H9 (cell line): ENCODE data around the gene TNFSF10. TPM values are rescaled to one million over a fixed set of nuclear protein-coding genes. Genes with fewer than 3 reads are reported as not detected.

ENCODE experiments used
- DNase-seq: peaks from one replicate; pipeline ENCODE4 v3.0.0-alpha.2; 2017
- H2AFZ ChIP-seq: one replicate; pipeline ENCODE4 v1.6.1; 2013; ENCODE audit warnings: mild to moderate bottlenecking, low read length, control low read depth, moderate library complexity
- H2AK5ac ChIP-seq: 2 replicates; pipeline ENCODE4 v1.6.1; 2013; ENCODE audit warnings: low read length, control low read depth, mixed read lengths; ENCODE audit not compliant: insufficient read length
- H2BK120ac ChIP-seq: one replicate; pipeline ENCODE4 v1.6.1; 2013; ENCODE audit warnings: low read depth, mild to moderate bottlenecking, low read length, control low read depth, inconsistent platforms; ENCODE audit not compliant: poor library complexity, severe bottlenecking
- H2BK12ac ChIP-seq: 2 replicates; pipeline ENCODE4 v1.6.1; 2013; ENCODE audit warnings: low read length, control low read depth, mixed read lengths, low read depth; ENCODE audit not compliant: insufficient read length
- H2BK15ac ChIP-seq: 2 replicates; pipeline ENCODE4 v1.6.1; 2013; ENCODE audit warnings: low read depth, low read length, control low read depth
- H2BK20ac ChIP-seq: one replicate; pipeline ENCODE4 v1.6.1; 2013; ENCODE audit warnings: low read depth, mild to moderate bottlenecking, low read length, control low read depth, inconsistent platforms; ENCODE audit not compliant: poor library complexity, severe bottlenecking
- H2BK5ac ChIP-seq: 2 replicates; pipeline ENCODE4 v1.6.1; 2013; ENCODE audit warnings: low read length, control low read depth, mixed read lengths; ENCODE audit not compliant: insufficient read length
- H3K14ac ChIP-seq: 2 replicates; pipeline ENCODE4 v1.6.1; 2013; ENCODE audit warnings: low read length, control low read depth; ENCODE audit not compliant: insufficient read depth
- H3K18ac ChIP-seq: 2 replicates; pipeline ENCODE4 v1.6.1; 2013; ENCODE audit warnings: low read depth, mild to moderate bottlenecking, mixed read lengths, low read length, control low read depth; ENCODE audit not compliant: insufficient read length
- H3K23ac ChIP-seq: 2 replicates; pipeline ENCODE4 v1.6.1; 2013; ENCODE audit warnings: low read length, control low read depth, mixed read lengths, low read depth; ENCODE audit not compliant: insufficient read length
- H3K23me2 ChIP-seq: 2 replicates; pipeline ENCODE4 v1.6.1; 2013; ENCODE audit warnings: low read depth, mild to moderate bottlenecking, mixed read lengths, low read length, control low read depth; ENCODE audit not compliant: insufficient read length, poor library complexity, severe bottlenecking
- H3K27ac ChIP-seq: 2 replicates; pipeline ENCODE4 v1.5.1; 2013; ENCODE audit warnings: low read length, control low read depth, mixed read lengths, low read depth; ENCODE audit not compliant: insufficient read length
- H3K27me3 ChIP-seq: 2 replicates; pipeline ENCODE4 v1.6.1; 2013; ENCODE audit warnings: low read length, control low read depth, inconsistent platforms; ENCODE audit not compliant: insufficient read depth
- H3K4ac ChIP-seq: 2 replicates; pipeline ENCODE4 v1.6.1; 2013; ENCODE audit warnings: low read depth, mild to moderate bottlenecking, control low read depth, inconsistent platforms, low read length, moderate library complexity
- H3K4me1 ChIP-seq: 2 replicates; pipeline ENCODE4 v1.6.1; 2013; ENCODE audit warnings: low read length, control low read depth, inconsistent platforms; ENCODE audit not compliant: insufficient read depth
- H3K4me2 ChIP-seq: 2 replicates; pipeline ENCODE4 v1.6.1; 2013; ENCODE audit warnings: low read length, control low read depth, mixed read lengths; ENCODE audit not compliant: insufficient read length, insufficient read depth
- H3K56ac ChIP-seq: 2 replicates; pipeline ENCODE4 v1.6.1; 2013; ENCODE audit warnings: low read depth, mild to moderate bottlenecking, mixed read lengths, low read length, control low read depth; ENCODE audit not compliant: insufficient read length
- H3K79me1 ChIP-seq: 2 replicates; pipeline ENCODE4 v1.6.1; 2013; ENCODE audit warnings: low read depth, mild to moderate bottlenecking, moderate library complexity, low read length, control low read depth, inconsistent platforms; ENCODE audit not compliant: insufficient read depth, poor library complexity, severe bottlenecking
- H3K79me2 ChIP-seq: 2 replicates; pipeline ENCODE4 v1.6.1; 2013; ENCODE audit warnings: low read length, control low read depth, inconsistent platforms; ENCODE audit not compliant: insufficient read depth
- H3K9ac ChIP-seq: 2 replicates; pipeline ENCODE4 v1.6.1; 2013; ENCODE audit warnings: low read length, control low read depth, mixed read lengths; ENCODE audit not compliant: insufficient read length; ENCODE audit errors: extremely low read depth
- H3K9me3 ChIP-seq: one replicate; pipeline ENCODE4 v1.6.1; 2013; ENCODE audit warnings: low read depth, low read length, inconsistent platforms; ENCODE audit not compliant: control insufficient read depth
- H3T11ph ChIP-seq: one replicate; pipeline ENCODE4 v1.6.1; 2013; ENCODE audit warnings: mild to moderate bottlenecking, low read length, control low read depth, inconsistent platforms
- H4K20me1 ChIP-seq: one replicate; pipeline ENCODE4 v1.6.1; 2013; ENCODE audit not compliant: control insufficient read depth, insufficient read length, insufficient read depth
- H4K5ac ChIP-seq: 2 replicates; pipeline ENCODE4 v1.6.1; 2013; ENCODE audit warnings: low read depth, mild to moderate bottlenecking, mixed read lengths, low read length, control low read depth; ENCODE audit not compliant: insufficient read length
- H4K8ac ChIP-seq: replicated peaks from 2 replicates; pipeline ENCODE4 v1.6.1; 2013; ENCODE audit warnings: low read length, control low read depth, mixed read lengths, low read depth; ENCODE audit not compliant: insufficient read length
- H4K91ac ChIP-seq: 2 replicates; pipeline ENCODE4 v1.6.1; 2013; ENCODE audit warnings: low read depth, mild to moderate bottlenecking, moderate library complexity, mixed read lengths, low read length, control low read depth; ENCODE audit not compliant: insufficient read length
- H3K27ac Mint-ChIP-seq, 3 experiments: 2 replicates in 2 of 3; 3 replicates in 1 of 3; pipeline ENCODE4 v1.8.0; 2020 to 2021; ENCODE audit warnings: mixed read lengths in 3 of 3, mild to moderate bottlenecking in 1 of 3, moderate library complexity in 1 of 3
- H3K27me3 Mint-ChIP-seq: 2 replicates; pipeline ENCODE4 v1.8.0; 2021; ENCODE audit warnings: low read depth, mild to moderate bottlenecking, moderate library complexity, mixed read lengths
- H3K36me3 Mint-ChIP-seq, 3 experiments: 2 replicates in 2 of 3; 3 replicates in 1 of 3; pipeline ENCODE4 v1.8.0; 2020 to 2021; ENCODE audit warnings: low read depth in 3 of 3, mixed read lengths in 3 of 3; ENCODE audit not compliant: insufficient read depth in 1 of 3
- H3K4me1 Mint-ChIP-seq, 2 experiments: 2 replicates each; pipeline ENCODE4 v1.8.0; 2020; ENCODE audit warnings: mixed read lengths in 2 of 2
- H3K4me3 Mint-ChIP-seq, 2 experiments: 2 replicates in 1 of 2; 3 replicates in 1 of 2; pipeline ENCODE4 v1.8.0; 2020 to 2021; ENCODE audit warnings: mild to moderate bottlenecking in 2 of 2, mixed read lengths in 2 of 2, moderate library complexity in 1 of 2
- H3K9me3 Mint-ChIP-seq, 2 experiments: 2 replicates in 1 of 2; 3 replicates in 1 of 2; pipeline ENCODE4 v1.8.0; 2020; ENCODE audit warnings: mild to moderate bottlenecking in 2 of 2, mixed read lengths in 2 of 2, moderate library complexity in 1 of 2
- CTCF ChIP-seq: fragments of 200-600 bp; sonication (generic); conservative IDR thresholded peaks from 3 replicates; pipeline ENCODE4 v1.8.0; 2021; ENCODE audit warnings: antibody characterized with exemption, mild to moderate bottlenecking
- WGBS: extraction: QIAGEN DNeasy Blood & Tissue Kit; methylation state at CpG from one replicate; pipeline ENCODE4 v1.1.7; 2013; ENCODE audit warnings: missing lambda C conversion rate, low lambda C conversion rate, mixed read lengths; ENCODE audit not compliant: insufficient read length; ENCODE audit errors: extremely low coverage; 5-methylcytosine and 5-hydroxymethylcytosine counted together
- total RNA-seq: library from RNA; stranded (reverse); gene quantifications from 2 replicates; pipeline ENCODE4 v1.2.1, GENCODE V29; 2021

Gene TNFSF10
- total RNA-seq, 1 experiment from 2014 or later: not detected

GRCh38 chr3:172538368-172539151 is 15.3 kb upstream of the TNFSF10 start:
- Mint-ChIP-seq H3K27me3 (no peaks in the 10 kb centered on the region), H3K27ac (no peak overlapping the region), H3K9me3 (no peaks in the 10 kb centered on the region), H3K36me3 (no peaks in the 10 kb centered on the region), H3K4me1 (peaks cover 4 to 13% of the 10 kb centered on the region in 2 experiments; a peak in 2 of 4 replicates), H3K4me3 (no peak overlapping the region; a peak in 1 of 5 replicates)
- WGBS: no CpG with 5 or more reads among the region's 3 CpGs
- DNase-seq: no peak
- H3K23me2 ChIP-seq: no peaks in the 10 kb centered on the region
- no peak for TF ChIP-seq CTCF
- H3K23ac ChIP-seq: no peak overlapping the region
- H4K8ac ChIP-seq: no peak overlapping the region
- H3K27ac ChIP-seq: no peak overlapping the region
- no peak overlapping the region for H2BK20ac ChIP-seq
- H3K79me2 ChIP-seq: no peaks in the 10 kb centered on the region
- no peak overlapping the region for H3K56ac ChIP-seq
- no peak overlapping the region for H3K14ac ChIP-seq
- H3K27me3 ChIP-seq: no peaks in the 10 kb centered on the region
- no peaks in the 10 kb centered on the region for H3K9me3 ChIP-seq
- no peak overlapping the region for H2AK5ac ChIP-seq
- H2AFZ ChIP-seq: no peak overlapping the region
- H2BK15ac ChIP-seq: no peak overlapping the region
- no peak overlapping the region for H2BK120ac ChIP-seq
- H4K5ac ChIP-seq: no peak overlapping the region
- H4K20me1 ChIP-seq: no peaks in the 10 kb centered on the region
- H3K4me1 ChIP-seq: peaks cover 9% of the 10 kb centered on the region; the same call in 1 of the 2 replicates
- no peak overlapping the region for H3K9ac ChIP-seq
- no peak overlapping the region for H3K4ac ChIP-seq
- H3K18ac ChIP-seq: no peak overlapping the region
- no peak overlapping the region for H4K91ac ChIP-seq
- H3K4me2 ChIP-seq: no peak overlapping the region
- no peak overlapping the region for H2BK5ac ChIP-seq
- H3K79me1 ChIP-seq: no peaks in the 10 kb centered on the region
- no peak overlapping the region for H2BK12ac ChIP-seq
- no peak overlapping the region for H3T11ph ChIP-seq
